Stimulated activated CD4-positive, alpha-beta T cell treated with anti-CD3 and anti-CD28 coated beads, Interleukin-15, amount 100 ng/mL, for 24 hours (primary cell): ENCODE measurements around the gene ZBTB38.

Experiments
- DNase-seq: peaks from one replicate; pipeline ENCODE4 v3.0.0-alpha.2; 2020

Gene ZBTB38, protein sequence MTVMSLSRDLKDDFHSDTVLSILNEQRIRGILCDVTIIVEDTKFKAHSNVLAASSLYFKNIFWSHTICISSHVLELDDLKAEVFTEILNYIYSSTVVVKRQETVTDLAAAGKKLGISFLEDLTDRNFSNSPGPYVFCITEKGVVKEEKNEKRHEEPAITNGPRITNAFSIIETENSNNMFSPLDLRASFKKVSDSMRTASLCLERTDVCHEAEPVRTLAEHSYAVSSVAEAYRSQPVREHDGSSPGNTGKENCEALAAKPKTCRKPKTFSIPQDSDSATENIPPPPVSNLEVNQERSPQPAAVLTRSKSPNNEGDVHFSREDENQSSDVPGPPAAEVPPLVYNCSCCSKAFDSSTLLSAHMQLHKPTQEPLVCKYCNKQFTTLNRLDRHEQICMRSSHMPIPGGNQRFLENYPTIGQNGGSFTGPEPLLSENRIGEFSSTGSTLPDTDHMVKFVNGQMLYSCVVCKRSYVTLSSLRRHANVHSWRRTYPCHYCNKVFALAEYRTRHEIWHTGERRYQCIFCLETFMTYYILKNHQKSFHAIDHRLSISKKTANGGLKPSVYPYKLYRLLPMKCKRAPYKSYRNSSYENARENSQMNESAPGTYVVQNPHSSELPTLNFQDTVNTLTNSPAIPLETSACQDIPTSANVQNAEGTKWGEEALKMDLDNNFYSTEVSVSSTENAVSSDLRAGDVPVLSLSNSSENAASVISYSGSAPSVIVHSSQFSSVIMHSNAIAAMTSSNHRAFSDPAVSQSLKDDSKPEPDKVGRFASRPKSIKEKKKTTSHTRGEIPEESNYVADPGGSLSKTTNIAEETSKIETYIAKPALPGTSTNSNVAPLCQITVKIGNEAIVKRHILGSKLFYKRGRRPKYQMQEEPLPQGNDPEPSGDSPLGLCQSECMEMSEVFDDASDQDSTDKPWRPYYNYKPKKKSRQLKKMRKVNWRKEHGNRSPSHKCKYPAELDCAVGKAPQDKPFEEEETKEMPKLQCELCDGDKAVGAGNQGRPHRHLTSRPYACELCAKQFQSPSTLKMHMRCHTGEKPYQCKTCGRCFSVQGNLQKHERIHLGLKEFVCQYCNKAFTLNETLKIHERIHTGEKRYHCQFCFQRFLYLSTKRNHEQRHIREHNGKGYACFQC (N-terminal part only)

DNA sequence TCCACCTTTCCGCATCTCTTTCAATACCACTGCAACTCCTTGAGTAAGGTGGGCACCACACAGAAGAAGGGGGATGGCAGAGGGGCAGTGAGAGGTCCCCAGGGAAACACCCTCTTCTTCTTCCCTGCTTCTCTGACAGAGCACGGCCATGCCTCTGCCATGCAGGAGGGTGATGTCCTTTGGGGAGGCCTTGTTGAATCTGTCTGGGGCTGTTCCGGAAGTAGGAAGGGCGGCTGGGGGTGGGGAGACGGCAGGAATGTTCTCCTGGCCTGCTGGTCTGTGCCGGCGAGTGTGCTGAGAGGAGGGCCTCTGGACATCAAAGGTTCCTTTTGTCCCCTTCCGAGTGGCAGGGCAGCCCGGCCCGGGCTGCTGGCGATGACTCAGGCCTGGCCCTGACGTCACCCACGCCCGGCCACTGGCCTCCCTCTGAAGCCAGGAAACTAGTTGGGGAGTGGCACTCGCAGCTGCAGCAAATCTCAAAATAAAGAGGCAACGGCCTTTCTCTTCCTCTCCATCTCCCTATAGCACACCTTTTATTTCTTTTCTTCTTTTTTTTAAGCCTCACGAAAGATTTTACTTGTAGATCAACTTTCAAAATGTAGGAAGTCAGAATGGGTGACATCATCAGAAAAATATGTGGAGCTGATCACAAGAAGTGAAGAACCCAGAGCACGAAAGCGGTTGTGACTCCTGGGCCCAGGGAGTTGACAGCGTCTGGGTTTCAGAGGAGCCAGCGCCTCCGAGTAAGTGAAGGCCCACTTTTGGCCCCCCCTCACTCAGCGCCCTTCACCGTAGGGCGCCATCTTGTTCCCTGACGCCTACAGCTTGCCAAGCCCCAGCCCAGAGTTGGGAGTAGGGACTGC is at the start of gene ZBTB38:
Gene ZBTB38, plus strand, starts transcription at position 443 of the 863 bp plus-strand sequence. CDS start 73,885 bp downstream, outside the sequence.
- no peak for DNase-seq

DNA sequence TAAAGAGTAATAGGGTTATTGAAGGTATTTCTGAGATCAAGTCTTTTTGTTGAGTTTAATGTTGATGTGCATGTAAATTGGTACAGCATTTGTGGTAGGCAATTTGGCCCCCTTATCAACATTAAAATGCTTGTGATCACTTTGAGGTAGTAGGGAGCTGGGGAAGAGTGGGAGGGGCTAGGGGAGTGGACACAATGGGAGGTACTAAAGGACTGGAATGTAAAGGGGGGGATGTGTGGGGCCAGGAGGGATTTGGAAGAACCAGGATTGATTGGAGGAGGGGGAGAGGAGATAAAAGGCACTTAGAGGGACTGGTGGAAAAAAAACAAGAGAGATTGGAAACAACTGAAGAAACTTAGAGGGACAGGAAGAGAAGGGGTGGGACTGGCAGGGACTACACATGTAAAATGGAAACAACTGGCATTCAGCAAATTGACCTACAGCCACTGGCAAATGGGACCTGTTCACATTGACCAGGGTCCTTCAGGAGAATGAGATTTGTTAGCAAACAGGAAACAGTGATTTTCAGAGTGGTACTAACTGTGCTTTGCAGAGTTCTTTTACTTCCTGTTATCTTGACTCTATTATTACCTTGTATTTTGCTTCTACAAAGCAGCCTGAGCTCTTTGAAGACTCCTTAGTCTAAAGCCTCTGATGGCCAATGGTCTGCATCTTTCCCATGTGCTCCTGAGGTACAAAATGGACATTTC is 47.8 kb upstream of the ZBTB38 start:
- no peak for DNase-seq

- DNase-seq: no peak
Measured at GRCh38 chr3:141321109-141321497, 47.2 kb upstream of the ZBTB38 start.

DNA sequence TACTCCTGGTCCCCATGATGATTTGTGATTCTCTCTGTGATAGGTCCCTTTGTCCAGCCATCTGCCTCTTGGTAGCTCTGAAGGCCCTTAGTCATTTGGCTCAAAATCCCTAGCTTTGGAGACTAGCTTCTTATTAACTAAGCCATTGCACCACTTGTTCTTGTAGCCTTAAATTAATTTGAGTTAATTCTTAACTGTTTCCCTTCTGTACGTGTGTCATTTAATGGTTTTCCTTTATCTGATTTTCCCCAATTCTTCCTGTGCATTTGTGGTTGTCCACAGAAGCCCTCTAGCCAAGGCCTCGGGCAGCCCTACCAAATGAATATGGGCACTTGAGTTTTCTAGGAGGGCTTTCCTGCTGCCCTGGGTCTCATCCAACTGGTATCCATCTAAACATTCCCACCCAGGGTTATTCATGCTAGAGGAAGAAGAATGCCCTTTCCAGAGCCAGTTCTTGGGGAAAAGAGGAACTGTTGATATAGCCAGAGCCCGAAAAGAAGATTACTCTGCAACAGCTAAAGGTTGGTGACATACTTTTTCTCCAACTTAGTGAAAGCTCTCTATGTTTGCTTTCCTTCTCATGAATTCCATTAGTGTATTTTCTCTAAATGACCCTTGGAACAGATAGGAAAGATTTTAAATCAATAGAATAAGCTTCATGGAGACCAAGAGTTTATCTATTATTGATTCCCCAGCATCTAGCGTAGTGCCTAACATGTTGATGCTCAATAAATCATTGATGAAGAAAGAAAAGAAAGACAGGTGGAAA is 44.2 kb upstream of the ZBTB38 start:
- no peak for DNase-seq

DNA sequence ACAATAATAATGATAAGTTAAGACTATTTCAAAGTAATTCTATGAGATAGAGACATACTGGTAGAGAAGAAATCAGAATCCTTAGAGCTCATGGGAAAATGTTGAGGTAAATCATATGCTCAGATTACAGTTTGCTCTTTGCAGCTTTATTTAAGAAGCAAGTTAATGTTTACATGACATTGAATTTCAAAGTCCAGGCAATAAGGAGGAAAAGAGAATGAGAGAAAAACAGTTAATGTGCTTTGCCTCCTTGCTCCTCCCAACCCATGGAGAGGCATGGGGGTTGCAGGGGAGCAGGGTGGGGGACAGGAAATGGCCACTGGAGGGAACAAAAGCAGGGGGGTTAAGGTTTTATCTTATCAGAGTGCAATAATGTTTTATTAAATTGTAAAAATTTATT is 42.2 kb upstream of the ZBTB38 start:
- DNase-seq: no peak

GRCh38 chr3:141326626-141327025 is 41.7 kb upstream of the ZBTB38 start:
- DNase-seq: no peak

- no peak for DNase-seq
Measured at GRCh38 chr3:141328286-141329166, 39.8 kb upstream of the ZBTB38 start.

- no peak for DNase-seq
Measured at GRCh38 chr3:141330235-141330634, 38.1 kb upstream of the ZBTB38 start.

DNA sequence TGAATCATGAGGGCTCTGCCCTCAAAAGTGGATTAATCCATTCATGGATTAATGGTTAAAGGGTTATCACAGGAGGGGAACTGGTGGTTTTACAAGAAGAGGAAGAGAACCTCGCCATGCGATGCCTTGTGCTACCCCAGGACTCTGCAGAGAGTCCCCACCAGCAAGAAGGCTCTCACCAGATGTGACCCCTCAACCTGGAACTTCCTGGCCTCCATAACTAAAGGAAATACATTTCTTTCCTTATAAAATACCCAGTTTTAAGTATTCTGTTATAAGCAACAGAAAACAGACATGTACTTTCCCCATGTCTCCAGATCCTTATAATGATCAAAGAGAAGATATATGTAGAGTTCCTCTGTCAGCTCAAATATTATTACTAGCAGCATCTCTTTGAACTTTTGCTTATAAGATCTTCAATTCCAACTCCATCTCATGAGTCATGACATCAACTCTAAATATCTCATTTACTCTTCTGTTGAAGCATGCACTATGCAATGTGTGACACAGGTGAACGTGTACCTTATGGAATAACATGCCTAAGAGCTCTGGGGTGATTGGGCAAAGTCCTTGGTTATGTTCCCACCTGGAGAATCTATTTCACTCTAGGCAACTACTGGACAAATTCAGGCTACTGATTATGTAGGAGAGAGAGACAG is 37.5 kb upstream of the ZBTB38 start:
- DNase-seq: no peak

DNA sequence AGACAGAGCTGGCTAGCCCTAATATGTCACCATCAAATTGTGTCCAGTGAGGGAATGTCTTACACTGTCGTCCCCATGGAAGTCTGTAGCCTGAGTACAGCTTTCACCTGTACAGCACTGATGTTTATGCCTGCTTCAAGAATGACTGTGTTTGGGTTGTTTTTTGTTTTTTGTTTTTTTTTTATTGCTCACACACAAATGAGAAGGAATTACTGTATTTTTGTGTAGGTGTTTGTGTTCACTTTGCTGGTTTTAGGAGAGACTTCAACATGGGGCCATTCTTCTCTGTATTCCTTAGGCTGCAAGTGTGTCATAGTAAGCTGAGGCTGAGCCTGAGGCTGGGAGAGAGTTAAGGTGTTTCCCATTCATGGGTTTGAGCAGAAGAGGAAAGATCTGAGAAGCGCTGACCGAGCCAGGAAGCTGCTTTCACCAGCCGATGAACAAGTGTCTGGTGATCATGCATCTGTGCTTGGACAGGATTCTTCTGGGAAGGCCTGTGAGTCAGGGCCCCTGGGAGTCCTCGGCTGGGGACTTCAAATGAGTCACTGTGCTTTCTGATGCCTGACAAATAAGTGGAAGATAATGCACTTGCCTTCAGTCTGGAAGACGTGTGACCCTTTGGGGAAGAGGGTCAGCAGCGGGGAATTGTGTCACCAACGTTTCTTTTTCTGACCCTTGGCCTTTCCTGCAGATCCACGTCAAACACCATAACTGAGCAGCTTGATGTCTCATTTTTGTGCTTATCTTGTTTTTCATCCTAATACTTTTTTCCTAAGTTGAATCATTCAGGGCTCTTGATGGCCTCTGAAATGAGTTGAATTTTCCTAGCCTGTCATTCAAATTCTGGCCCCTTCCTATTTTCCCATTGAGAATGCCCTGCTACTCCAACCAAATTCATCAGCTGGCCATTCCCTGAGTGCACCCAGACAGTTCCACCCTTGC is 36.7 kb upstream of the ZBTB38 start:
- DNase-seq: no peak

GRCh38 chr3:141332416-141332815 is 35.9 kb upstream of the ZBTB38 start:
- DNase-seq: no peak

- DNase-seq: no peak
Measured at GRCh38 chr3:141333836-141334626, 34.3 kb upstream of the ZBTB38 start.

DNA sequence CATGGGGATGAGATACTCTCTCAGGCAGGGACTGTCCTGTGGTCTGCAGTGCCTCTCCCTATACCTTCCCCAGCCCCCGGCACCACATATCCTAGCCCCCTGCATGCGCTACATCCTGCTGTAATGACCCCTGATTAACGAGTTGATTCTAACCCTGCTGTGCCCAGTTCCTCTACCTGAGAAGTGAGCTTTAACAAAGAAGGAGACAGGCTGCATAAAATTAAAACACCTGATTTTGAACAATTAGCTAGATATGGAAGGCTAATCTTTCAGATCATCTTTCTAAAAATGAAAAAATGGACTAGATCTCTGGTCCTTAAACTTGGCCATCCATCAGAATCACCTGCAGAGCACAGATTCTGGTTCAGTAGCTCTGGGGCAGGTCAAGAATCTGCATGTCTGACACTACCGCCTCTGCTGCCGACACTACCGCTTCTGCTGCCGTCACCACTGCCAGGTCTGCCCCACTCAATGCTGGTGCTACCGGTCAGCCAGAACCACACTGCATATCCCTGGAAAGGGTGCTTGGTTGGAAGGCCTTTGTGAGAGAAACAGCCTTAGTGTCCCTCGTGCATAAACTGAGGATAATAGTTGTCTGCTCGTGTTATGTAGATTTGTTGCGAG is 33.6 kb upstream of the ZBTB38 start:
- no peak for DNase-seq

GRCh38 chr3:141335531-141336061 is 32.7 kb upstream of the ZBTB38 start:
- DNase-seq: no peak

GRCh38 chr3:141336672-141337522 is 31.4 kb upstream of the ZBTB38 start:
- no peak for DNase-seq

DNA sequence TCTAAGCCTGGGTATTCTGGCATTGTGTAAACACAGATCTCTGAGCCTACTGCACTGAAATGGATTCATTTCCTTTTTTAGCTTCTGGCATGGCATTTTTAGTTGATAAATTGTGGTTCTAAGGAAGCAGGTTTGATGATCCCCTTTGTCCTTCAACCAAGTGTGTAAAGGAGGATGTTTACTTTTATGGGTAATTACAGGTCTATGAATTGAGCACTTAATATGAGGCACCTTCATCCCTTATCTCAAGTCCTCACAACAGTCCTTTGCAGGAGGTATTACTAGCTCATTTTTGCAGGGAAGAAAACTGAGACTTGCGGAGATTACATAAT is 30.8 kb upstream of the ZBTB38 start:
- DNase-seq: no peak
